ENCODE results near the gene QRFP.

Gene QRFP

DNA sequence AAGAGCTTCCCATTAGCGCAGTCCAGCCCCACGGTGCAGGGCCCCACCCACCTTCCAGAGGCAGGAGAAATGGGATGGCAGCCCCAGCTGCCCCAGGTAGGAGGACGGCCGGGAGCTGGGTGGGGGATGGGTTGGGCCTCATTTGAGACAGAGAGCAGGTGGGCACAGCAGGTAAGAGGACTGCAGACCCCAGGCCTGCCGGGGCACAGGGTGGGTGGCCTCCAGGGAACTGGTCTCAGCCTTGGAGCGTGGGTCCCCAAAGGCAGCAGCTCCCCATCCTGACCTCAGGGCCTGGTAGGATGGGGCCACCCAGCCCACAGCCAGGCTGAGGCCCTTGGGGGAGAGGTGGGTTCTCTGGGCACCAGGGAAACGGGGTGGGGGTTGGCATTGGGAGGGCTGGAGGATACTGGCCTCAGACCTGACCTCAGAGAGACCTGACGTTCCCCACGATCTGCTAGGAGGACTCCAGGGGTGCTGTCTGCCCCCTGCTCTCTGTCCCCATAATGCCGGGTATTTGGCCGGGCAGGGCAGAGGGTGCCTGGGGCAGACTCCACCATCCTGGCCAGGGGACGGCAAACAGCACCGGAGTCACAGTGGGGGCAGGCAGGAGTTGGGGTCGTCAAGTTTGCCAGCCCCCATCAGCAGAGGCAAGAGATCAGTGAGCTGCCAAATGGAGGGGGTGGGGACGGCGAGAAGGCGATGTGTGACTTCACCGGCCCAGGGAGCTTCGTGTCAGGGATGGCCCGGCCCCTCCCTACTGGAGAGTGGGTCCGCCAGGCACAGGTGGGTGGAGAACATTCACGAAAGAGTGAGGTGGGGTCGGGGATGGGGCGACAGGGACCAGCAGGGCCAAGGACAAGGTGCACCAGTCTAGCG lies 6.8 kb upstream of the QRFP start:
- DNase-seq: no peak

- DNase-seq: no peak
Measured at GRCh38 chr9:130902204-130903185, 5.9 kb upstream of the QRFP start.

DNA sequence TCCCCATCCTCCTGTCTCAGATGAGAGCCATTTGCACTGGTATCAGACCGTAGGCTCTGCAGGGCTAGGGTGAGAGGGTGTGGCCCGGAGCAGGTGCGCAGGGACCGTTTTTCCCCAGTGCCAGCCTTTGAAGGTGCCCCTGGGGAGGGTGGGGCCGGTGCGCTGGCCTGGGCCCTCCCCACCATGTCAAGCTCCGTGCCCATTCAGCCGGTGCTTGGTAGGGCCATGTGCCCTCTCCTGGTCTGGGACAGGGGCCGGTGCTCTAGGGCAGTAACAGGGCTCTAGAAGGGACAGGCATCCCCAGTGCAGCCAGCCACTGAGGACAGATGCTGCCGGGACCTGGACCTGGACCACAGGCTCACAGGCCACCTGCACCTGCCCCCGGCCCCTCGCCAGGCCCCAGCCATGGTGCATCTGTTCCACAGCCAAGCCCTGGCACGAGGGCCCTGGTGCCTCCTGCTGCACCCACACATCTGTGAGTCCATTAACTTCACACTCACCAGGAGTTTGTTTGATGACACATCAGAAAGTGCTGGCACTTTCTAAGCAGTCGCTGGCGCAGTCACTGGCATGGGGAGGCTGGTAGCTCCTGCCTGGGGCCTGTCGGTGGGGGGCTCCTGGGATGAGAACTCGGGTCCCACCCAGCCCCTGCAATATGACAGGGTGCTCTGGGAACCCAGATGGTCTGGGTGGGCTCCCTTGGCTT lies 5.0 kb upstream of the QRFP start:
- DNase-seq: no peak

DNA sequence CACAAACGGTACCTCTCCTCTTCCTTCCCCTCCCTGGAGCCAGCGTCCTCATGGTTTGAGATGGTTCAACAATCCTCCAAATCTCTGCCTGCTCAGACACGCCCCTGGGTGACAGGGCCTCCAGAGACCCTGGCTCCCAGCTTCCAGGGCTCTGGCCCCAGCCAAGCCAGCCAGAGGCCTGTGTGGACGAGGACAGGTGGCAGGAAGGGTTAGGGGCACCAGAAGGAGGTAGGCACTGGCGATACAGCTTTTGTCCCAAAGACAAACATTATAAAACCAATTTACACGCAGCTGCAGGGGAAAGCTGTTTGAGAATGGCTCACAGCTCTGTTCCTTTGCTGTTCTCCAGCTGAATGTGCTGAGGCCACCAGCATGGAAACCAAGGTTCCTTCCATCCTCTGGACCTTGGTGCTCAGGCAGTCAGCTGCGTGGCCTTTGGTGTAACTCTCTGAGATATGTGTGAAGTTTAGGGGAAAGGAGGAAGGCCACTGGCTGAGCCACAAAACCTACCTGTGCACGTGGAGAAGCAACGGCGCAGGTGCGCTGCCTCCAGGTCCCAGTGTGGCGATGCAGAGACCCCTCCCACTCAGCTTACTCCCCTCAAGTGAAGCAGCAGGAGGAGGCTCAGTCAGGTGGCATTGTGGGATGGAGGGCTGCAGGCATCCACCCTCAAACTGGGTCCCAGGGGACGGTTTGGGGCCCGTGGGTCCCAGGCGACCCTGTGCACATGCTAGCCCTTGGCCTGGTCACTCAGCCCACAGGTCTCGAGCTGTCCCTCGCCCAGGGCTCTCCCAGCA lies 4.3 kb upstream of the QRFP start:
- DNase-seq: no peak

- DNase-seq: no peak
Measured at GRCh38 chr9:130899051-130899748, 2.6 kb upstream of the QRFP start.

DNA sequence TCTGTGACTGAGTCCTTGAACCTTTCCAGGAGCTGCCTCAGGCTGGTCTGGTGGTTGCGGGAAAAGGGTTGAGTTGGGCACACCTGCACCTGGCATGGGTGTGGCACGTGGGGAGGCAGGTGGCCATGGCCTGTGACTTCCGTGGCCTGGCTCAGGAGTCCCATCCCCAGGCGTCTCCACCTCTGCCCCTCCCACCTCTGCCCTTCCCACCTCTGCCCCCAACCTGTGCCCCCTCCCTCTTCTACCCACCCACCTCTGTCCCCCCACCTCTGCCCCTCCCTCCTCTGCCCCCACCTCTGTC lies 1.9 kb upstream of the QRFP start:
- no peak for DNase-seq

DNA sequence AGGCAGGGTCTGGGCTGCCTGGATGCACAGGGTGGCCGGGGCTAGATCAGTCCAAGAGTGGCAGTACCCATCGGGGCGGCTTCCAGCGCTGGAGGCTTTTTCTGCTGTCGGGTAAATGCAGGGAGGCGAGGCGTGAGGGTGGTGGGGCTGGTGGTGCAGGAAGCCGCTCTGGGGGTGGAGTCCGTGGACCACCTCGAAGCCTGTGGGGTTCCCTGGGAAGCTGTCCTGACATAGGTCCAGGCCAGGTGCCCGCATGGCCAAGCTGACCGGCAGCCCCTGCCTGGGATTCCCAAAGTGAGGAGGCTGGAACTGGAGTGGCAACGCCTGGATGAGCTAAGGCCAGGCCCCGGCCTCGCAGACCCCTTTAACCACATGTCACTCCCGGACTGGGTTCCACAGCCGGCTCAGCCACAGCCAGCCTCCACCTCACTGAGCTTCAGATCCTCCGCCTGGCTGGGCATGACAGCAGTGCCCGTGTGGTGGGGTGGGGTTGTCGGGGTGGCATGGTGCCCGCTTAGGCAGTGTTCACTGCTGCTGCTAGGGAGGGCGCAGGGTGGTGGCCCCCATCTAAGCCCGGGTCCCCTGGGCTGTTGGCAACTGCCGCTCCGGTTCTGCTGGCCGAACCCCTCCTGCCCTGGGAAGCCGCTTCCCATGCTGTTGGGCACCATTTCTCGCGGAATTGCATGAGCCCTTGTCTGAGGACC lies 1.4 kb upstream of the QRFP start:
- no peak for DNase-seq

DNA sequence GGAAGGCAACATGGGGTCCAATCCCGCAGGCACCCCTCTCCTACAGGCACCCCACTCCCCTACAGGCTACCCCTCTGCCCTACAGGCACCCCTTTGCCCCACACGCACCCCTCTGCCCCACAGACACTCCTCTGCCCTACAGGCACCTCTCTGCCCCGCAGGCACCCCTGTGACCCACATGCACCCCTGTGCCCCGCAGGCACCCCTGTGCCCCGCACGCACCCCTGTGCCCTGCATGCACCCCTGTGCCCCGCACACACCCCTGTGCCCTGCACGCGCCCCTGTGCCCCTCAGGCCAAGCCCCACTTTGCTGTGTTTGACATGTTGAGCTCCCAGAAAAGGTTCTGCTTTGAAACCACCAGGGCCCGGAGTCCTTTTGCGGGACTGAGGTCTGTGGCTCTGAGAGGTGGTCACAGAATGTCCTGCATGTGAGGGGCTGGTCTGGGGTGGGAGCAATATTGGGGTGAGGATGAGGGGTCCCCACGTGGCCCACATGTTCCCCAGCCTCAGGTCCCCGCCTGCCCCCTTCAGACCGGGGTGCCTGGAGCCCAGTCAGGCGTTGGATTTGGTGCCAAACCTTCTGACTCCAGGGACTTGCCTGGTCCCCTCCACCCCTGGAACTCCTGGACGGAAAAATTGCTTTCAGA lies 616 bp upstream of the QRFP start:
- no peak for DNase-seq

- DNase-seq: no peak
Measured at GRCh38 chr9:130895481-130896232, 955 bp downstream of the QRFP start.

DNA sequence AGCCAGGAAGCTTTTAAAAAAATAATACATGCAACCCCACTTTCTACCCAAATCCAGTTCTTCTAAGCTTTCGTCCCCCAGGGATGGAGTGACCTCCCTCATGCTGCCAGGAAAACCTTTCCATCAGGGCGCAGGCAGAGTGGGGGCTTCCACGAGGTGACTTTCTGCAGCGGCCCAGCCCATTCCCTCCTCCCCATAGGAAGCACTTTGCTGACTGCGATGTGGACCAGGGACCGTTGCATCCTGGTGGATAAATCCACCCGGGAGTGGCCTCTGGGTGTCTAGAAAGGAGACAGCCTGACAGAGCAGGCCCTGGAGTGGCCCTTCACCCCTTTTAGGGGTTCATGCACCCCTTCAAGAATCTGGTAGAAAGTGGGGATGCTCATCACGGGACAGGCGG lies 1.6 kb downstream of the QRFP start:
- DNase-seq: no peak

DNA sequence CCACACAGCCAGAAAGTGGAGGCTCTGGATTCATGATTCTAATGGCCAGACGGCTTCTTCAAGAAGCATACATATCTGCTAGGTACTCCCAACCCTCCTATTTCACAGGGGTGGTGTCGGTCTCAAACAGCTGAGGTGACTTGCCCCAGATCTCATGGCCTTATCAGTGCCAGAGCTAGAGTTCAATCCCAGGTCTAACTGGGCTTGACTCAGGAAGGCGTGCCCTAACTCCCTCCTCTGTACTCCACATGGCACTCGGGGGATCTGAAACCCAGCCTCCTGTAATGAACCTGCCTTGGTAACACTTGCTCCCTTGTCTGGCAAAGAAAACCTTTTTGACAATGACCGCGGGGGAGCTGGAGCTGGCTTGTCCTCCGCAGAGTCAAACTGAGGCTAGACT lies 2.1 kb downstream of the QRFP start:
- no peak for DNase-seq

GRCh38 chr9:130893341-130894101 lies 3.1 kb downstream of the QRFP start:
- DNase-seq: peak; percentile 4

GRCh38 chr9:130892477-130893304 lies 3.9 kb downstream of the QRFP start:
- DNase-seq: no peak

DNA sequence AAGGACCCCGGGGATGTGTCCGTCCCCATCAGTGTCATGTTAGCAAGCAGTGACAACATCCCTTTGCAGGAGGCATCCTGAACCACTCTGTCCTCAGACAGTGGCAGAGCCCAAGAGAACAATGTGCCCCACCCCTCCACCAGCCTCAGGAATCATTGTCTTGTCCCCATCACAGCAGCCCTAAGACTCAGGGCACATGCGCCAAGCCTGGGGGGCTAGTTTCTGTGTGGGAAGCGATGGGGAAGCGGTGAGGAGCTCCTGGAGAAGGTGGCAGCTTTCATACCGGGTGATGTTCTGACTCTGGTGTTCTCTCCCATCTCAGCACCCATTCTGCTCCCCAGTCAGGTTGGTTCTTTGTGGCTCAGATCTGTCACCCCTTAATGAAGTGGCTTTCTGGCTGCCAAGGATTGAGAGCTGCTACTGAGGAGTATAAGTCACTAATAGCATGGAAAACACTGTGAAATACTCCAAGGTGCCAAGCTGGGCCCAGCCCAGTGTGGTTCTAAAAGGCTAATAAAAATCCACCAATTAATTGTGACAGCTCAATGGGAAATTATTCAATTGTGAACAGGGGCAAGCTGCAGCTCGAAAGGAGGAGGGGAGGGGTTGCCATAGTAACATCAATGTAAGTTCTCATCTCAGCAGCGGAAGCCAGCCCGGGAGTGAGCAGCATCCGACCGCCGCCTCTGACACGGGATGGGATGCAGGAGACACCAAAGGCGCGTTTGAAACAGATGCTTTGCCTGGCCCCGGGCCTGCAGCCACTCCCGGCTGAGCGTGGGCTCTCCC lies 4.7 kb downstream of the QRFP start:
- no peak for DNase-seq

- DNase-seq: no peak
Measured at GRCh38 chr9:130890870-130891687, 5.5 kb downstream of the QRFP start.

- DNase-seq: no peak
Measured at GRCh38 chr9:130890124-130890523, 6.5 kb downstream of the QRFP start.

Data from CD4-positive, alpha-beta T cell treated with Interleukin-4 for 4 hours (primary cell).